Astrocyte (in vitro differentiated cells and primary cell): ENCODE results near the gene TJAP1.

ENCODE experiments used
- CTCF ChIP-seq: IDR thresholded peaks from 2 replicates; pipeline ENCODE4 v1.5.1; 2011; ENCODE audit warnings: low read depth, mild to moderate bottlenecking, inconsistent platforms, low read length, moderate library complexity; ENCODE audit not compliant: insufficient read depth
- EZH2 ChIP-seq: IDR thresholded peaks from 2 replicates; pipeline ENCODE4 v1.6.1; 2012; ENCODE audit warnings: mild to moderate bottlenecking, low read length, inconsistent platforms; ENCODE audit not compliant: insufficient read depth

- TF ChIP-seq CTCF (no peak), EZH2 (no peak)
Observed at GRCh38 chr6:43497689-43498088, 20.3 kb downstream of the TJAP1 start.
